Measurements from ENCODE around the gene MAD1L1. TPM values are rescaled to one million over a fixed set of nuclear protein-coding genes. Genes with fewer than 3 reads are reported as not detected.
"Not testable (repeated sequence)": the region's sequence is repeated elsewhere in the genome, so short reads cannot be mapped to it uniquely, and the experiment has no call there.

The MAD1L1 gene
- total and polyA plus RNA-seq, 3 experiments from 2014 or later = 43.6 to 185 (median 47.3) TPM

DNA sequence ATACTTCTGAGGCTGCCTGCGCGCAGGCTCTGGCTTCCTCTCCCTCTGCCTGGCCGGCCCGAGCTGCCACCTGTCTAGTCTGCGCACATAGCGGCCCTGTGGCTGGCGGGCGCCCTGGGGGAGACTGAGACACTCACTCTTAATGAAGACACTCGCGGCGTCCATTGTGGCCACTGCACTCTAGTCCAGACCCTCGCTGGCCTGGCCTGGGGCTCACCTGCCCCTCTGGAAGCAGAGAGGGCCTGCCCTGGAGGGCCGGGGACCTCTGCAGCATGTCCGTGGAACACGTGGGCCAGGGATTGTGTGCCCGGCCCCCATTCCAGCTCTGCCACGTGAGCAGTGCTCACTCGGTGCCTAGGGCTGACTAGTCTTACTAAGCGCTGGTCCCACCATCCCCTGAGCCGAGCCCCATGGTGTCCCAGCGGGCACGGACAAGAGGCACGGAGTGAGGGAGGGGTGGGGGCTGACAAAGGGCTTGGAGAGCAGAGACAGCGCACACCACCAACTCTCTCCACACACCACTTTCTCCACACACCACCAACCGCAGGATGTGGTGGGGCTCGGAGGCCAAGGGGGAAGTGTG, 413.4 kb downstream of the MAD1L1 start:
- H3K4me3 Mint-ChIP-seq = peak overlapping the region in 6 of 7 donors; percentile 20 to 63 (median 54)
- H3K27me3 Mint-ChIP-seq = no peaks in the 10 kb centered on the region
- ChIA-PET CTCF (no interaction called here), POLR2A (no interaction called here)
- peak in 2 of 5 donors; percentile 20 to 47 for DNase-seq
- H3K27ac Mint-ChIP-seq = peak overlapping the region in 4 of 8 donors; percentile 17 to 67 (median 32)
- H3K27me3 ChIP-seq (ENCODE audit: insufficient read depth, low read length, poor library complexity, severe bottlenecking) = no peaks in the 10 kb centered on the region
- no peak overlapping the region for H3K4me3 ChIP-seq (ENCODE audit: low read length)
- H3K9me3 Mint-ChIP-seq = no peaks in the 10 kb centered on the region
- peaks cover 19% of the 10 kb centered on the region for H3K4me1 ChIP-seq (ENCODE audit: insufficient read depth, low read length)
- H3K36me3 ChIP-seq (ENCODE audit: insufficient read depth, low read length) = no peaks in the 10 kb centered on the region
- H3K36me3 Mint-ChIP-seq = peaks cover 0 to 11% (median 0%) of the 10 kb centered on the region in 3 donors
- no peaks in the 10 kb centered on the region for H3K9me3 ChIP-seq (ENCODE audit: low read length)
- H3K4me1 Mint-ChIP-seq = peaks cover 21 to 60% (median 30%) of the 10 kb centered on the region in 3 donors
- H3K27ac ChIP-seq (ENCODE audit: low read depth, low read length) = no peak overlapping the region

DNA sequence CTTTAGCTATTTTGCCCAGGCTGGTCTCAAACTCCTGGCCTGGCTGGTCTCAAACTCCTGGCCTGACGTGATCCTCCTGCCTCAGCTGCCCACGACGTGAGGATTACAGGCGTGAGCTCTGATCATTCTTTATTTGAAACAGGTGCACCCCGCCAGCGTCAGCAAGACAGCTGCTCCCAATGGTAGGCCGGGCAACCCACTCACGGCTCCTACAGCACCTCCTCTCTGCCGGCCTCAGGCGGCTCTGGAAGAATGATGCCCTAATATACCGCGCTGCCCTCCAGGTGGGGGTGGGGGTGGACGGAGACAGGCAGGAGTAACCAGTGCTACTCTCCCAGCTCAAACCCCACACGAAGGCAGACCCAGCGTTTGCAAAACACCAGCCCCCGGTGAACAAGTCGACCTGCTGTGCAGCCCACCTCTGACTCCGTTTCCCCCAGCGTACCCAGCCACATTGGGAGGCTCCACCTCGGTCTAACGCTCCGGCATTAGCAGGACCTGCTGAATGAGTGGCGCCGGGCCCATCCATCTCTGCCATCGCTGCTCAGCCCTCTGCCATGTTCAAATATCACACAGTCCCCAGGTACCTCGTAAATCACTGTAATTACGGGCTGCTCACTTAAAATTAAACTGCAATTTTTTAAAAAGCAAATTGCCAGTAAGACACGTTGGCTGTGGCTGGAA, 414.0 kb downstream of the MAD1L1 start:
- peak in 1 of 5 donors; percentile 28 for DNase-seq
- Histone ChIP-seq H3K4me3 (ENCODE audit: low read length) (no peak overlapping the region), H3K27ac (ENCODE audit: low read depth, low read length) (no peak overlapping the region), H3K27me3 (ENCODE audit: insufficient read depth, low read length, poor library complexity, severe bottlenecking) (no peaks in the 10 kb centered on the region), H3K36me3 (ENCODE audit: insufficient read depth, low read length) (no peaks in the 10 kb centered on the region), H3K9me3 (ENCODE audit: low read length) (no peaks in the 10 kb centered on the region), H3K4me1 (ENCODE audit: insufficient read depth, low read length) (peaks cover 15% of the 10 kb centered on the region)
- POLR2A ChIA-PET = no interaction called here
- Mint-ChIP-seq H3K4me1 (peaks cover 21 to 55% (median 30%) of the 10 kb centered on the region in 3 donors), H3K27me3 (no peaks in the 10 kb centered on the region), H3K27ac (peak overlapping the region in 1 of 8 donors; percentile 40), H3K9me3 (no peaks in the 10 kb centered on the region), H3K36me3 (peaks cover 0 to 15% (median 0%) of the 10 kb centered on the region in 3 donors), H3K4me3 (peak overlapping the region in 1 of 7 donors; percentile 20)
- CTCF ChIA-PET = no interaction called here

DNA sequence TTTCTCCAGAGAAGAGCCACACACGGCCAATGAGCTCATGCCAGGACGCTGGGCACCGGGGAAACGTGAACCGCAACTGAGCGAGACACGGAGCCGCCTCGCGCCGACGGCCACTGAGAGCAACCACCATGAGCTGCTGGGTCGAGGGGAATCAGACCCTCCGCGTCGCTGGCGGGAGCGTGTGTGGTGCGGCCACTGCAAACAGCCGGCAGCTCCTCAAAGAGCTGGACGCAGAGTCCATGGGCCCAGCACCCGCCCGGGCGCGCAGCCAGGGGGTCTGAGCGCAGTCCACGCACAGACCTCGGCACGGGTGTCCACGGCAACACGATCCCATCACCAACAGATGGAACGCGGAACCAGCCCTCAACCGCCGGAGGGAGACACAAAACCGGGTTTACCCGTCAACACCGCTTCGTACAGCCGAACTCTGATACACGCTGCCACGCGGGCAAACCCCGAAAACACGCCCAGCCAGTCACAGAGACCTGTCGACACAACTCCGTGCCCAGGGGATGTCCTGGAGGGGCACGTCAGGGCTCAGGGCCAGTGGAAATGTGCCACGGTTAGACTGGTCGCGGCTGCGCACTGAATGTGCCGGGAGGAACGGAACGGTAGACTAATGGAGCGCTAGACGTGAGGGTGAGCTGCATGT, 415.6 kb downstream of the MAD1L1 start:
- ChIA-PET POLR2A (no interaction called here), CTCF (no interaction called here)
- no peaks in the 10 kb centered on the region for H3K27me3 ChIP-seq (ENCODE audit: insufficient read depth, low read length, poor library complexity, severe bottlenecking)
- no peaks in the 10 kb centered on the region for H3K27me3 Mint-ChIP-seq
- H3K4me1 Mint-ChIP-seq = peaks cover 19 to 42% (median 19%) of the 10 kb centered on the region in 3 donors
- no peak overlapping the region for H3K4me3 ChIP-seq (ENCODE audit: low read length)
- no peaks in the 10 kb centered on the region for H3K36me3 ChIP-seq (ENCODE audit: insufficient read depth, low read length)
- peaks cover 0 to 13% (median 0%) of the 10 kb centered on the region in 3 donors for H3K36me3 Mint-ChIP-seq
- H3K27ac ChIP-seq (ENCODE audit: low read depth, low read length) = no peak overlapping the region
- no peak overlapping the region for H3K27ac Mint-ChIP-seq
- no peaks in the 10 kb centered on the region for H3K9me3 Mint-ChIP-seq
- DNase-seq = no peak
- H3K4me1 ChIP-seq (ENCODE audit: insufficient read depth, low read length) = peaks cover 15% of the 10 kb centered on the region
- H3K4me3 Mint-ChIP-seq = no peak overlapping the region
- no peaks in the 10 kb centered on the region for H3K9me3 ChIP-seq (ENCODE audit: low read length)

DNA sequence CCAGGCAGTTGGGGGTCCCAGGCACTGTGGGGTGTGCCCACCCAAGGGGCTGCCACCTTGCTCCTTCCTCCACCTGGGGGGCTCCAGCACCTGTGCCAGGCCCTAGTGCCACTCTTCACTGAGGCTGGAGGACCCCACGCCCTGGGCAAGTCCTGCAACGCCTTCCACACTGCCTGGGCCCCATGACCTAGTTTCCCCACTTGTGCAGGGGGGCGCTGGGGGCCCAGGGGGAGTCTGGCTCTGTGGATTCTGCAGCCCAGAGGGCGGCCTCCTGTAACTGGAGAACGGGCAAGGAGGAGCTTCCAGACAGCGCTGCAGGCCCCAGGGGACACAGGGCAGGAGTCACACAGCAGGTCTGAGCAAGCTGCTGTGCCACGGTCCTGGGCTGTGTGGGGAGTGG, 416.3 kb downstream of the MAD1L1 start:
- POLR2A ChIA-PET, H3K9me3 Mint-ChIP-seq: not testable (repeated sequence)

DNA sequence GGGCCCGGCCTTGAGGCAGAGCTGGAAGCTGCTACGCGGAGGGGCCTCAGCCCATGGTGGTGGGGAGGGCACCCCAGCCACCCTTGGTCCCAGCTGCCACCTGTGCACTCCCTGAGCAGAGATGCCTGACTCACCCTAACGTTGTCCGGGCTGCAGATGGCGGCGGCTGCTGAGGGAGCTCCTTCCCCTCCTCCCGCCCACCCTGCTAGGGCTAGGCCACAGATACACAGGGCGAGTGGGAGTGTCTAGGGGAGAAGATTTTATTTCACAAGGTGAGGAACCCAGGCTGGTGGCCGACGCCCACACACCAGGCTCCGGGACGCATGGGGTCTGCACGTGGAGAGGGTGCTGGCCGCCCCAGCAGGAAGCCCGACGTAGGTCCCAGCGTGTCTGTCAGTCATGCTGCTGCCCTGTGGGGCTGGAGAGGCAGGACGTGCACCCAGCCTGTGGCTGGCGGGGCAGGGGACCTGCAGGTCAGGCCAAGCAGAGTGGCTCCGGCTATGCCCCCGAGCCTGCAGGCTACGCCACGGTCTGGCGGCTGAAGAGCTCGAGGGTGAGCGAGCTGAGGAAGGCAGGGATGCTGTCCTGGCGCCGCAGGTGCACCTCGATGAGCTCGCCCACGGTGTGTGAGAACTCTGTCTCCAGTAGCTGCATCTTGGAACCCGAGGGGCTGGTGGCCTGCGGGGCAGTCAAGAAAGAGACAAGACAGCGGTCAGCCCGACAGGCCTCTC, 417.0 kb downstream of the MAD1L1 start:
- H3K27me3 Mint-ChIP-seq; DNase-seq; POLR2A ChIA-PET; H3K27ac Mint-ChIP-seq; H3K4me3 ChIP-seq (ENCODE audit: low read length); H3K9me3 Mint-ChIP-seq; H3K36me3 ChIP-seq (ENCODE audit: insufficient read depth, low read length); H3K4me3 Mint-ChIP-seq; H3K27ac ChIP-seq (ENCODE audit: low read depth, low read length); H3K9me3 ChIP-seq (ENCODE audit: low read length); CTCF ChIA-PET; H3K27me3 ChIP-seq (ENCODE audit: insufficient read depth, low read length, poor library complexity, severe bottlenecking): not testable (repeated sequence)
- peaks cover 10 to 30% (median 15%) of the 10 kb centered on the region in 3 donors for H3K4me1 Mint-ChIP-seq
- peaks cover 15% of the 10 kb centered on the region for H3K4me1 ChIP-seq (ENCODE audit: insufficient read depth, low read length)
- peaks cover 0 to 13% (median 0%) of the 10 kb centered on the region in 3 donors for H3K36me3 Mint-ChIP-seq

More for the DNA sequence above, 416.3 kb downstream of the MAD1L1 start:
- H3K27me3 Mint-ChIP-seq; DNase-seq; H3K36me3 ChIP-seq (ENCODE audit: insufficient read depth, low read length); H3K4me3 ChIP-seq (ENCODE audit: low read length); H3K27me3 ChIP-seq (ENCODE audit: insufficient read depth, low read length, poor library complexity, severe bottlenecking); H3K9me3 ChIP-seq (ENCODE audit: low read length); H3K27ac ChIP-seq (ENCODE audit: low read depth, low read length); CTCF ChIA-PET; H3K4me3 Mint-ChIP-seq: not testable (repeated sequence)
- H3K4me1 ChIP-seq (ENCODE audit: insufficient read depth, low read length) = peaks cover 15% of the 10 kb centered on the region
- peaks cover 13 to 38% (median 19%) of the 10 kb centered on the region in 3 donors for H3K4me1 Mint-ChIP-seq
- H3K27ac Mint-ChIP-seq = peak overlapping the region in 1 of 8 donors; percentile 21
- peaks cover 0 to 13% (median 0%) of the 10 kb centered on the region in 3 donors for H3K36me3 Mint-ChIP-seq

DNA sequence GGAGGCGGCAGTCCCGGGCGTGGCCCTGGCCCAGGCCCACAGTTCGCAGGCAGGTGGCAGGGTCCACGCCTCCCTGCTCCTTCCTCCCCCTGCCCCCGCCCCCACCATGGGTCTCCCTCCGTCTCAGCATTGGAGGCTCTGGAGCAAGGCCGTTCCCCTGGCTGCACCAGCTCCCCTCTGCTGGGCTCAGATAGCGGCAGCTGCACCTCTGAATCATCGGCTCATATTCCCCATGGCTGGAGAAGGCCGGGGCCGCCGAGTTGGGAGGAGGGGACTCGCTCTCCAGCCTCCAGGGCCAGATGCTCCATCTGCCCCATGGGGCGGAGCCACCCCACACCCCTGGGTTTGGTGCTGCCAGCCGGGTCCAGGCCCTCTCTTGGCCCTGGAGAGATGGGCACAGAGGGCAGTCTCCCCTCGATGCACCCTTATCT, 417.7 kb downstream of the MAD1L1 start:
- Histone ChIP-seq H3K36me3 (ENCODE audit: insufficient read depth, low read length) (no peaks in the 10 kb centered on the region), H3K4me3 (ENCODE audit: low read length) (no peak overlapping the region), H3K27ac (ENCODE audit: low read depth, low read length) (no peak overlapping the region), H3K27me3 (ENCODE audit: insufficient read depth, low read length, poor library complexity, severe bottlenecking) (no peaks in the 10 kb centered on the region), H3K4me1 (ENCODE audit: insufficient read depth, low read length) (peaks cover 15% of the 10 kb centered on the region), H3K9me3 (ENCODE audit: low read length) (no peaks in the 10 kb centered on the region)
- H3K36me3 Mint-ChIP-seq = peaks cover 0 to 13% (median 0%) of the 10 kb centered on the region in 3 donors
- DNase-seq = no peak
- H3K27ac Mint-ChIP-seq = no peak overlapping the region
- CTCF ChIA-PET = no interaction called here
- POLR2A ChIA-PET = no interaction called here
- H3K9me3 Mint-ChIP-seq = no peaks in the 10 kb centered on the region
- H3K4me1 Mint-ChIP-seq = peaks cover 7 to 24% (median 13%) of the 10 kb centered on the region in 3 donors
- H3K4me3 Mint-ChIP-seq = no peak overlapping the region
- no peaks in the 10 kb centered on the region for H3K27me3 Mint-ChIP-seq

DNA sequence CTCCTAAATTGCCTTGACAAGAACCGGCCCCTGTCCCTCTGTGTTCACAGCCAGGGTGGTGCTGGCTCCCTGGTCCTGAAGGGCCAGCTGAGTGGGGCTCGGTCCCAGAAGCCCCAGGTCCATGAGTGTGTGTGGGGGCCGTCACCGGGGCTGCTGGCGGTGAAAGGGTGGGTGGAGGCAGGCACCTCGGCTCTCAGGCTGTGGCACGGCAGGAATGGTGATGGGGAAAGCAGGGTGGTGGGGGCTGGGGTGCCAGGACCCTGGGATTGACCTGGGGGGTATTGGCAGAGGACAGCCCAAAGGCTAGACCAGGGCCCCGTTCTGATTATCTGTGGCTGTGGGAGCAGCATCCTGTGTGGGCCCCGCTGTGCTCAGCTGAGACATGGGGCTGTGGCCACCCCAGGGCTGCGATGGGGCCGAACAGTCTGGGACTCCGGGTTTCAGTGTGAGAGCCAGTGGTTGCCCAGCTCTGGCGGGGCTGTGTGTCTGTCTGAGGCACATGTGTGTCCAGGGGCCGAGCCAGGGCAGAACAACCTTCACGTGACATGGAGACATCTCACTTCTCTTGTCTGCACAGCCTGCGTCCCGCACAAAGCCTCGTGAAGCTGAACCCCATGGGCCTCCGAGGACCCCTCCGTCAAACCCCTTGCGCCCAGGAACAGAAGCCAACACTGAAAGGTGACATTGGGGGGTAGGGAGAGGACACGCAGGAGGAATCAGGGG, 418.5 kb downstream of the MAD1L1 start:
- ChIA-PET POLR2A (no interaction called here), CTCF (no interaction called here)
- no peaks in the 10 kb centered on the region for H3K27me3 ChIP-seq (ENCODE audit: insufficient read depth, low read length, poor library complexity, severe bottlenecking)
- Mint-ChIP-seq H3K4me3 (no peak overlapping the region), H3K27me3 (no peaks in the 10 kb centered on the region), H3K36me3 (peaks cover 0 to 13% (median 0%) of the 10 kb centered on the region in 3 donors), H3K4me1 (peaks cover 0 to 16% (median 5%) of the 10 kb centered on the region in 3 donors), H3K27ac (no peak overlapping the region), H3K9me3 (no peaks in the 10 kb centered on the region)
- H3K4me1 ChIP-seq (ENCODE audit: insufficient read depth, low read length) = peaks cover 7% of the 10 kb centered on the region
- no peaks in the 10 kb centered on the region for H3K9me3 ChIP-seq (ENCODE audit: low read length)
- no peaks in the 10 kb centered on the region for H3K36me3 ChIP-seq (ENCODE audit: insufficient read depth, low read length)
- no peak for DNase-seq
- no peak overlapping the region for H3K27ac ChIP-seq (ENCODE audit: low read depth, low read length)
- no peak overlapping the region for H3K4me3 ChIP-seq (ENCODE audit: low read length)
